MM.1S (cell line): Measurements from ENCODE around the gene UQCC5.

Experiments
- DNase-seq: peaks from one replicate; pipeline ENCODE4 v3.0.0-alpha.2; 2015
- H2AFZ ChIP-seq: fragments of 300-600 bp; sonication (generic); 2 replicates; pipeline ENCODE4 v1.6.0; 2016; ENCODE audit warnings: antibody characterized with exemption, low read length
- H3F3A ChIP-seq: fragments of 300-600 bp; sonication (generic); 2 replicates; pipeline ENCODE4 v1.6.1; 2016; ENCODE audit warnings: mild to moderate bottlenecking, antibody characterized with exemption, low read length, moderate library complexity, mixed read lengths; ENCODE audit not compliant: insufficient read depth
- H3K27ac ChIP-seq: fragments of 300-600 bp; sonication (generic); 2 replicates; pipeline ENCODE4 v1.5.1; 2016; ENCODE audit warnings: mild to moderate bottlenecking, low read length
- H3K27me3 ChIP-seq: fragments of 300-600 bp; sonication (generic); replicated peaks from 2 replicates; pipeline ENCODE4 v1.6.0; 2016; ENCODE audit warnings: low read length; ENCODE audit not compliant: insufficient read depth
- H3K36me3 ChIP-seq: fragments of 300-600 bp; sonication (generic); replicated peaks from 2 replicates; pipeline ENCODE4 v1.6.1; 2016; ENCODE audit warnings: mild to moderate bottlenecking, low read length, mixed read lengths; ENCODE audit not compliant: insufficient read depth
- H3K4me1 ChIP-seq: fragments of 300-600 bp; sonication (generic); 2 replicates; pipeline ENCODE4 v1.6.1; 2016; ENCODE audit warnings: low read length, mixed read lengths
- H3K4me2 ChIP-seq: fragments of 300-600 bp; sonication (generic); 2 replicates; pipeline ENCODE4 v1.6.0; 2016; ENCODE audit warnings: low read depth, low read length
- H3K4me3 ChIP-seq: fragments of 300-600 bp; sonication (generic); 2 replicates; pipeline ENCODE4 v1.5.1; 2016; ENCODE audit warnings: low read length, mixed read lengths
- H3K79me2 ChIP-seq: fragments of 300-600 bp; sonication (generic); 2 replicates; pipeline ENCODE4 v1.6.1; 2016; ENCODE audit warnings: mixed run types, low read length, mixed read lengths
- H3K9ac ChIP-seq: fragments of 300-600 bp; sonication (generic); 2 replicates; pipeline ENCODE4 v1.6.1; 2016; ENCODE audit warnings: low read length, mixed read lengths
- H3K9me2 ChIP-seq: fragments of 300-600 bp; sonication (generic); replicated peaks from 2 replicates; pipeline ENCODE4 v1.6.1; 2016; ENCODE audit warnings: mild to moderate bottlenecking, low read length, mixed read lengths; ENCODE audit not compliant: insufficient read depth
- H3K9me3 ChIP-seq: fragments of 300-600 bp; sonication (generic); replicated peaks from 2 replicates; pipeline ENCODE4 v1.6.1; 2016; ENCODE audit warnings: mild to moderate bottlenecking, low read length, mixed read lengths; ENCODE audit not compliant: insufficient read depth
- H4K20me1 ChIP-seq: fragments of 300-600 bp; sonication (generic); 2 replicates; pipeline ENCODE4 v1.6.1; 2016; ENCODE audit warnings: mild to moderate bottlenecking, low read length, moderate library complexity, mixed read lengths; ENCODE audit not compliant: insufficient read depth
- EZH2 ChIP-seq: fragments of 300-600 bp; sonication (generic); optimal IDR thresholded peaks from 2 replicates; pipeline ENCODE3; 2017; ENCODE audit warnings: low read depth, mild to moderate bottlenecking, antibody characterized with exemption, low read length, mixed read lengths
- EZH2phosphoT487 ChIP-seq: fragments of 300-600 bp; sonication (generic); IDR thresholded peaks from 2 replicates; pipeline ENCODE4 v1.6.1; 2018; ENCODE audit warnings: antibody characterized with exemption, low read length
- TF ChIP-seq, protein P1 (sequence below): fragments of 300-600 bp; sonication (generic); IDR thresholded peaks from 2 replicates; pipeline ENCODE4 v1.5.1; 2016; ENCODE audit warnings: antibody characterized with exemption, low read length, mixed read lengths

UQCC5 gene, protein sequence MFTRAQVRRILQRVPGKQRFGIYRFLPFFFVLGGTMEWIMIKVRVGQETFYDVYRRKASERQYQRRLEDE

DNA sequence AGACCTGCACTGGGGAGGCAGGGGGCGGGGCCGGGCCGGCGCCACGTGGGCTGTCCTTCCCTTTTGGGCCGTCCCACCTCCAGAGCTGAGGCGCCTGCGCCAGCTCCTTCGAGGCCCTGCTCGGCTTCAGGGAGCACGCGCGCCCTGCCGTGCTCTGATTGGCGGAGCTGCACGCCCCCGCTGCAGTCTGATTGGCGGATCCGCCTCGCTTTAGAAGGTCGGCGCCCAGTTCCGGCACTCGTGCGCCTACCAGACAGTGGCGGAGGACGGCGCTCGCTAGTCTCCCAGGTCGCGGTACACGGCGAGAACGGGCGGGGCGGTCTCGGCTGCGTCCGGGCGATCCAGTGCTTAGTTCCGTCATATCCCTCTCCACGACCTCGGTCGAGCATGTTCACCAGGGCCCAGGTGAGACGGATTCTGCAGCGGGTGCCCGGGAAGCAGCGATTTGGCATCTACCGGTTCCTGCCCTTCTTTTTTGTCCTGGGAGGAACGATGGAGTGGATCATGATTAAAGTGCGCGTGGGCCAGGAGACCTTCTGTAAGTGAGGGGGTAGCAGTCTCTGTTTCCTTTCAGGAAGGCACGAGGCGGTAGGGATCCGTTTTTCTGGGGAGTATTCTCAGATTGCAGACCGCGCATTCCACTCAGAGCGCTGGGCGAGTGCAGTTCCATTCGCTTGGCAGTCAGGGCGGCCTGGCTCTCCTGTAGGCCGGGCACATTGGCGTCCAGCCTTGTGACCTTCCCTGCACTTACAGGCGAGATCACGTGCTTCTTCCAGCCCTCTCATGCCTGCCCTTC is at the start of gene UQCC5:
Gene UQCC5 (plus strand): TSS at position 237 of the 796 bp plus-strand sequence. CDS start 151 bp downstream, at position 388.
- Histone ChIP-seq H3K9ac (peak within 1 kb of the TSS; percentile 94), H3K4me1 (peaks cover 18% of the 10 kb centered on the region), H3K27ac (peak within 1 kb of the TSS; percentile 72), H3K27me3 (no peaks in the 10 kb centered on the region), H3K4me3 (peak within 1 kb of the TSS; percentile 96), H3K36me3 (peaks cover 6% of the 10 kb centered on the region; the same call in 1 of the 2 replicates), H2AFZ (peak within 1 kb of the TSS; percentile 79), H3K79me2 (peaks cover 51% of the 10 kb centered on the region), H3F3A (peaks cover 25% of the 10 kb centered on the region), H3K4me2 (peak within 1 kb of the TSS; percentile 87), H4K20me1 (no peaks in the 10 kb centered on the region; the same call in 1 of the 2 replicates), H3K9me3 (no peaks in the 10 kb centered on the region), H3K9me2 (no peaks in the 10 kb centered on the region)
- no peak for TF ChIP-seq EZH2phosphoT487
- TF ChIP-seq, protein P1, sequence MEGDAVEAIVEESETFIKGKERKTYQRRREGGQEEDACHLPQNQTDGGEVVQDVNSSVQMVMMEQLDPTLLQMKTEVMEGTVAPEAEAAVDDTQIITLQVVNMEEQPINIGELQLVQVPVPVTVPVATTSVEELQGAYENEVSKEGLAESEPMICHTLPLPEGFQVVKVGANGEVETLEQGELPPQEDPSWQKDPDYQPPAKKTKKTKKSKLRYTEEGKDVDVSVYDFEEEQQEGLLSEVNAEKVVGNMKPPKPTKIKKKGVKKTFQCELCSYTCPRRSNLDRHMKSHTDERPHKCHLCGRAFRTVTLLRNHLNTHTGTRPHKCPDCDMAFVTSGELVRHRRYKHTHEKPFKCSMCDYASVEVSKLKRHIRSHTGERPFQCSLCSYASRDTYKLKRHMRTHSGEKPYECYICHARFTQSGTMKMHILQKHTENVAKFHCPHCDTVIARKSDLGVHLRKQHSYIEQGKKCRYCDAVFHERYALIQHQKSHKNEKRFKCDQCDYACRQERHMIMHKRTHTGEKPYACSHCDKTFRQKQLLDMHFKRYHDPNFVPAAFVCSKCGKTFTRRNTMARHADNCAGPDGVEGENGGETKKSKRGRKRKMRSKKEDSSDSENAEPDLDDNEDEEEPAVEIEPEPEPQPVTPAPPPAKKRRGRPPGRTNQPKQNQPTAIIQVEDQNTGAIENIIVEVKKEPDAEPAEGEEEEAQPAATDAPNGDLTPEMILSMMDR: no peak
- TF ChIP-seq EZH2: no peak
- DNase-seq: peak; percentile 99

DNA sequence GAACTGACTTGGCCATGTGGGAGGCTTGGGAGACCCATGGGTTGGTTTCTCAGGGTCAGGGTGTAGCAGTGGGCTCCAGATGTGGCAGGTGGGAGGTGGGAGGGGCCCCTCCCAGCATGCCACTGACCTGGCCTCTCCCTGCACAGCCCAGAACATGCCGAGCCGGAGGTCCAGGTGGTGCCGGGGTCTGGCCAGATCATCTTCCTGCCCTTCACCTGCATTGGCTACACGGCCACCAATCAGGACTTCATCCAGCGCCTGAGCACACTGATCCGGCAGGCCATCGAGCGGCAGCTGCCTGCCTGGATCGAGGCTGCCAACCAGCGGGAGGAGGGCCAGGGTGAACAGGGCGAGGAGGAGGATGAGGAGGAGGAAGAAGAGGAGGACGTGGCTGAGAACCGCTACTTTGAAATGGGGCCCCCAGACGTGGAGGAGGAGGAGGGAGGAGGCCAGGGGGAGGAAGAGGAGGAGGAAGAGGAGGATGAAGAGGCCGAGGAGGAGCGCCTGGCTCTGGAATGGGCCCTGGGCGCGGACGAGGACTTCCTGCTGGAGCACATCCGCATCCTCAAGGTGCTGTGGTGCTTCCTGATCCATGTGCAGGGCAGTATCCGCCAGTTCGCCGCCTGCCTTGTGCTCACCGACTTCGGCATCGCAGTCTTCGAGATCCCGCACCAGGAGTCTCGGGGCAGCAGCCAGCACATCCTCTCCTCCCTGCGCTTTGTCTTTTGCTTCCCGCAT is 49.2 kb upstream of the UQCC5 start:
- Histone ChIP-seq H3K27me3 (no peaks in the 10 kb centered on the region), H3K9me3 (no peaks in the 10 kb centered on the region), H3K36me3 (no peaks in the 10 kb centered on the region), H3K4me2 (no peak overlapping the region), H3K9ac (no peak overlapping the region), H3F3A (no peaks in the 10 kb centered on the region), H3K9me2 (no peaks in the 10 kb centered on the region), H3K79me2 (no peaks in the 10 kb centered on the region), H2AFZ (no peak overlapping the region), H3K4me1 (no peaks in the 10 kb centered on the region), H3K27ac (no peak overlapping the region), H4K20me1 (no peaks in the 10 kb centered on the region), H3K4me3 (no peak overlapping the region)
- TF ChIP-seq EZH2 (no peak), EZH2phosphoT487 (no peak)
- TF ChIP-seq, protein P1: no peak
- no peak for DNase-seq

DNA sequence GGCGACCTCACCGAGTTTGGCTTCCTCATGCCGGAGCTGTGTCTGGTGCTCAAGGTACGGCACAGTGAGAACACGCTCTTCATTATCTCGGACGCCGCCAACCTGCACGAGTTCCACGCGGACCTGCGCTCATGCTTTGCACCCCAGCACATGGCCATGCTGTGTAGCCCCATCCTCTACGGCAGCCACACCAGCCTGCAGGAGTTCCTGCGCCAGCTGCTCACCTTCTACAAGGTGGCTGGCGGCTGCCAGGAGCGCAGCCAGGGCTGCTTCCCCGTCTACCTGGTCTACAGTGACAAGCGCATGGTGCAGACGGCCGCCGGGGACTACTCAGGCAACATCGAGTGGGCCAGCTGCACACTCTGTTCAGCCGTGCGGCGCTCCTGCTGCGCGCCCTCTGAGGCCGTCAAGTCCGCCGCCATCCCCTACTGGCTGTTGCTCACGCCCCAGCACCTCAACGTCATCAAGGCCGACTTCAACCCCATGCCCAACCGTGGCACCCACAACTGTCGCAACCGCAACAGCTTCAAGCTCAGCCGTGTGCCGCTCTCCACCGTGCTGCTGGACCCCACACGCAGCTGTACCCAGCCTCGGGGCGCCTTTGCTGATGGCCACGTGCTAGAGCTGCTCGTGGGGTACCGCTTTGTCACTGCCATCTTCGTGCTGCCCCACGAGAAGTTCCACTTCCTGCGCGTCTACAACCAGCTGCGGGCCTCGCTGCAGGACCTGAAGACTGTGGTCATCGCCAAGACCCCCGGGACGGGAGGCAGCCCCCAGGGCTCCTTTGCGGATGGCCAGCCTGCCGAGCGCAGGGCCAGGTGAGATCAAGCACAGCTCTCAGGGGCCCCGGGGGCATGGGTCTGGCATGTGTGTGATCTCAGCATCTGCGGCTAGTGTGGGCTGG is 48.4 kb upstream of the UQCC5 start:
- no peak for DNase-seq
- no peaks in the 10 kb centered on the region for H3K4me1 ChIP-seq
- TF ChIP-seq EZH2 (no peak), EZH2phosphoT487 (no peak)
- TF ChIP-seq, protein P1: no peak
- H2AFZ ChIP-seq: no peak overlapping the region
- no peaks in the 10 kb centered on the region for H3K27me3 ChIP-seq
- no peaks in the 10 kb centered on the region for H4K20me1 ChIP-seq
- H3K4me3 ChIP-seq: no peak overlapping the region
- no peaks in the 10 kb centered on the region for H3F3A ChIP-seq
- no peak overlapping the region for H3K27ac ChIP-seq
- H3K9me2 ChIP-seq: no peaks in the 10 kb centered on the region
- H3K9ac ChIP-seq: no peak overlapping the region
- H3K36me3 ChIP-seq: no peaks in the 10 kb centered on the region
- no peaks in the 10 kb centered on the region for H3K79me2 ChIP-seq
- no peak overlapping the region for H3K4me2 ChIP-seq
- H3K9me3 ChIP-seq: no peaks in the 10 kb centered on the region
